ENCODE measurements around the gene ZBTB7A.
"Not testable (repeated sequence)": the region's sequence is repeated elsewhere in the genome, so short reads cannot be mapped to it uniquely, and the experiment has no call there.

ZBTB7A gene

GRCh38 chr19:4018775-4019504, 47.8 kb downstream of the ZBTB7A start:
- no peak for DNase-seq (ENCODE audit: low read depth in 2 of 3, low spot score in 1 of 3)

- no peak for DNase-seq (ENCODE audit: low read depth in 2 of 3, low spot score in 1 of 3)
Observed at GRCh38 chr19:4018140-4018613, 48.5 kb downstream of the ZBTB7A start.

GRCh38 chr19:4016903-4017638, 49.6 kb downstream of the ZBTB7A start:
- no peak for DNase-seq (ENCODE audit: low read depth in 2 of 3, low spot score in 1 of 3)

GRCh38 chr19:4016486-4016885, 50.2 kb downstream of the ZBTB7A start:
- DNase-seq (ENCODE audit: low read depth in 2 of 3, low spot score in 1 of 3): no peak

GRCh38 chr19:4015705-4016402, 50.8 kb downstream of the ZBTB7A start:
- DNase-seq (ENCODE audit: low read depth in 2 of 3, low spot score in 1 of 3): no peak

GRCh38 chr19:4014541-4015491, 51.9 kb downstream of the ZBTB7A start:
- peak in 2 of 3 donors; percentile 16 to 30 for DNase-seq (ENCODE audit: low read depth in 2 of 3, low spot score in 1 of 3)

- no peak for DNase-seq (ENCODE audit: low read depth in 2 of 3, low spot score in 1 of 3)
Observed at GRCh38 chr19:4013886-4014540, 52.7 kb downstream of the ZBTB7A start.

- DNase-seq (ENCODE audit: low read depth in 2 of 3, low spot score in 1 of 3): no peak
Observed at GRCh38 chr19:4012975-4013634, 53.6 kb downstream of the ZBTB7A start.

GRCh38 chr19:4012092-4012974, 54.4 kb downstream of the ZBTB7A start:
- DNase-seq (ENCODE audit: low read depth in 2 of 3, low spot score in 1 of 3): no peak

- DNase-seq (ENCODE audit: low read depth in 2 of 3, low spot score in 1 of 3): not testable (repeated sequence)
Observed at GRCh38 chr19:4011430-4011829, 55.3 kb downstream of the ZBTB7A start.

GRCh38 chr19:4010808-4011110, 55.9 kb downstream of the ZBTB7A start:
- no peak for DNase-seq (ENCODE audit: low read depth in 2 of 3, low spot score in 1 of 3)

- DNase-seq (ENCODE audit: low read depth in 2 of 3, low spot score in 1 of 3): no peak
Observed at GRCh38 chr19:4009990-4010807, 56.5 kb downstream of the ZBTB7A start.

GRCh38 chr19:4007836-4008539, 58.7 kb downstream of the ZBTB7A start:
- no peak for DNase-seq (ENCODE audit: low read depth in 2 of 3, low spot score in 1 of 3)

- DNase-seq (ENCODE audit: low read depth in 2 of 3, low spot score in 1 of 3): peak; percentile 87 to 95 (median 95)
Observed at GRCh38 chr19:4007021-4007835, 59.5 kb downstream of the ZBTB7A start, which contains the start of gene PIAS4. Gene PIAS4, plus strand, starts transcription at chr19:4007736. Its CDS starts 25 bp downstream, at chr19:4007761.

- DNase-seq (ENCODE audit: low read depth in 2 of 3, low spot score in 1 of 3): not testable (repeated sequence)
Observed at GRCh38 chr19:4005436-4005835, 61.3 kb downstream of the ZBTB7A start.

GRCh38 chr19:4000798-4001197, 65.9 kb downstream of the ZBTB7A start:
- DNase-seq (ENCODE audit: low read depth in 2 of 3, low spot score in 1 of 3): not testable (repeated sequence)
